GM19438 (cell line): Measurements from ENCODE around the gene LGR6.

Source experiments
- ATAC-seq: cut with Tn5 transposase; IDR thresholded peaks from one replicate; pipeline ENCODE4 v1.9.1; 2021; ENCODE audit warnings: low read depth; ENCODE audit not compliant: unreplicated experiment

Gene LGR6

DNA sequence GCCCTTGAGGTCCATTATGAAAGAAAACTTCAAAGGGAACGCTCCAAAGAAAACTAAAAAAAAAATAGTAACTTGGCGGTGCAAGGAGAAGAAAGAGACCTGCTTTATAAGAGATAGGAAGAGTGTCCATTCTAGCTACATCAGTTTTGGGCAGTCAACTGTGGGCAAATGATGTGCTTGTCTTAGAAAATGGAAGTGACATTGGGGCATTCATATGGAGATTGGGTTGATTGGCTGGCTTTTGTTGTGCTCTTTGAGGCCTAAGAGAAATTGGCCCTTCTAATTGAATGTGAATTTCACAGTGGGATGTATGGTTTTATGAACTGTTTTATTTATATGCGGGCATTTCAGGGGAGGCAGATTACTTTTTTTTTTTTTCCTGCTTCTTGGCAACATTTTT is 168.1 kb downstream of the LGR6 start:
- no peak for ATAC-seq

DNA sequence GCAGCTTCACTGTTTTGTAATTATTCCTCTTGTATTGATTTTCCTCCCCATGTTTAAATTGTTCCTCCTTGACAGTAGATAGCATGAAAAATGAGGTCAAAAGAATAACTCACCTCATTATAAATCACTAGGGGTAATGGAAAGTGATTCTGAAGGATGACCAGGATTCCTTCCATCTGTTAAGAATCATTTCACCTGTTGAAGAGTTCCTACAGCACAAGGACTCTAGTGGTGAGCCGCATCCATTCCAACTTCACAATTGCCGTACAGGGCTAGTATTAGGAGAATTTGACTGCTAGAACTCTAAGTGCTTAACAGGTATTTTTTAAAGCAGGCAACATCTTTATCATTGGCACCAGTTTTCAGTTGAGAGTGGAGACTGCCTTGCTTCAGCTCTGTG is 168.6 kb downstream of the LGR6 start:
- no peak for ATAC-seq

DNA sequence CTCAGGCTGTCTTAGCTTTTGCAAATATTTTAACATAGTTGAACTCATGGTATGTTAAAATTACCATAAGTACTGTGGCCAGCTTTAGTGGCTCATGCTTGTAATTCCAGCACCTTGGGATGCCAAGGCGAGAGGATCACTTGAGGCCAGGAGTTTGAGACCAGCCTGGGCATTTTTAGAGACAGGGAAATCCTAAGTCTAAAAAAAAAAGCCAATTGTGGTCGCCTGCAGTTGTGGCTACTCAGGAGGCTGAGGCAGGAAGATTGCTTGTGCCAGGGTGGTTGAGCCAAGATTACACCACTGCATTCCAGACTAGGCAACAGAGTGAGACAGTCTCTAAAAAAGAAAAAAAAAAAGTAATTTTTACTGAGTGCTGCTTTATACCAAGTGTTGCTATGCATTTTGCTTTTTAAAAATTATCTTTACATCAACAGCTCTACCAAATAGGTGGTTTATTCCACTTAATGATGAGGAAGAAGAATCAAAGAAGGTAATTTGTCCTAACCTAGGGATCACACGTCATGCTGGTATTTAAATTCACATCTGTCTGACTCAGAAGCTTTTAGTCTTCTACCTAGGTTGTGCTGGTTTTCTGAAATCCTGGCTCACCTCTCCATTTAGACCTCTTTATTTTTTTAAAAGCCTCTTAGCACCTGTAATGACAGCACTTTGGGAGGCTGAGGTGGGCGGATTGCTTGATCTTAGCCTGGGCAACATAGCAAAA is 171.7 kb downstream of the LGR6 start:
- no peak for ATAC-seq

DNA sequence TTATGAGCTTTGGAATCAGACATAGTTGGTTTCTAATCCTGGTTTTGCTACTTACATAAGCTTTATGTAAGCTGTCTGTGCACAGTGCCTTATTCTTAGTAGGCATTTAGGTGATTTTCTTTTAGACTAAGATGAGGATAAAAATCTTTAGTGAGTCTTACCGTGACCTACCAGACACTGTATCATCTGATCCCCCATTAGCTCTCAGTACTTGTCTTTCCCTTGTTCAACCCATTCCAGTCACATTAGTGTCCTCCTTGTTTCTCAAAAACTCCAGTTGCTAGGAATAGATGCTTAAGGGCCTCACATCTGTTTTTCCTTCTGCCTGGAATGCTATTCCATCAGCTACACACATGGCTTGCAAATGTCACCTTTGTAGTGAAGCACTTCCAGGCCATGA is 173.7 kb downstream of the LGR6 start:
- ATAC-seq, result no peak
